Right lobe of liver (tissue), 4 donors: ENCODE data around the gene MAML2.

Experiments used
- POLR2A ChIP-seq: fragments of 450-650 bp; IDR thresholded peaks from one replicate; pipeline ENCODE4 v1.6.1; 2017; ENCODE audit warnings: antibody characterized with exemption, mild to moderate bottlenecking
- TF ChIP-seq, protein P1 (sequence below), 4 donors: fragments of 200-600 bp in 3 of 4; fragments of 450-650 bp in 1 of 4; IDR thresholded peaks; one replicate each; pipeline versions ENCODE4 v1.5.1 to v1.8.0; 2016 to 2022; ENCODE audit warnings: antibody characterized with exemption in 4 of 4, mild to moderate bottlenecking in 2 of 4
- donor health status: DM: no; HTN: no; CAD: no.
- donor health status: DM: no; HTN: no; CAD: no.
- donor health status: DM: no; HTN: yes; CAD: no.

DNA sequence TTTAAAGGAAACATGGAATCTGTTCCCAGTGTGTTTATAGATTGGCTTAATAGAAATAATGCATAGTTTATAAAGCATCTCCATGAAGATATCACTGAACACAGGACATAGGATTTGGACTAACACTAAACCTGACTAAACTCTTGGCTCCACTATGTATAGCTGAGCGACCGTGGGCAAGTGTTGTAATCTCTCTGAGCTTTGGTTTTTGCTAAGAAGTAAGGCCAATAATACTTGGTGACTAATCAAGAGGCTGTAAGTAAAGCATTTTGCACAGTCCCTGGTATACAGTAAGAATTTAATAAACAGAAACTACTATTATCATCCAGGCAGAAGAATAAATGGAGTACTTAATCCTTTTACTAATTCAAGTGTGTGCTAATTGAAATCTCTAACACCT is 293.6 kb downstream of the MAML2 start:
- TF ChIP-seq, protein P1, sequence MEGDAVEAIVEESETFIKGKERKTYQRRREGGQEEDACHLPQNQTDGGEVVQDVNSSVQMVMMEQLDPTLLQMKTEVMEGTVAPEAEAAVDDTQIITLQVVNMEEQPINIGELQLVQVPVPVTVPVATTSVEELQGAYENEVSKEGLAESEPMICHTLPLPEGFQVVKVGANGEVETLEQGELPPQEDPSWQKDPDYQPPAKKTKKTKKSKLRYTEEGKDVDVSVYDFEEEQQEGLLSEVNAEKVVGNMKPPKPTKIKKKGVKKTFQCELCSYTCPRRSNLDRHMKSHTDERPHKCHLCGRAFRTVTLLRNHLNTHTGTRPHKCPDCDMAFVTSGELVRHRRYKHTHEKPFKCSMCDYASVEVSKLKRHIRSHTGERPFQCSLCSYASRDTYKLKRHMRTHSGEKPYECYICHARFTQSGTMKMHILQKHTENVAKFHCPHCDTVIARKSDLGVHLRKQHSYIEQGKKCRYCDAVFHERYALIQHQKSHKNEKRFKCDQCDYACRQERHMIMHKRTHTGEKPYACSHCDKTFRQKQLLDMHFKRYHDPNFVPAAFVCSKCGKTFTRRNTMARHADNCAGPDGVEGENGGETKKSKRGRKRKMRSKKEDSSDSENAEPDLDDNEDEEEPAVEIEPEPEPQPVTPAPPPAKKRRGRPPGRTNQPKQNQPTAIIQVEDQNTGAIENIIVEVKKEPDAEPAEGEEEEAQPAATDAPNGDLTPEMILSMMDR (IDR thresholded peaks at IDR 0.05): no peak
- TF ChIP-seq POLR2A: no peak
